ENCODE results near the gene CDH4. TPM values are rescaled to one million over a fixed set of nuclear protein-coding genes. Genes with fewer than 3 reads are reported as not detected.

CDH4 gene
- total and polyA plus RNA-seq, 2 of the 8 experiments (the other 6 are each of a cell fraction or from before 2014, with no cell fraction given), result 4.3 to 7.9 TPM

GRCh38 chr20:61885759-61886715 is 634.0 kb downstream of the CDH4 start (continued):
- TF ChIP-seq SRF (IDR thresholded peaks at IDR 0.05; ENCODE audit: low read depth, low read length) (no peak), NANOG (IDR thresholded peaks at IDR 0.05; ENCODE audit: insufficient read depth, low read depth, low read length, poor library complexity, severe bottlenecking) (no peak), JUN (IDR thresholded peaks at IDR 0.05; ENCODE audit: low read depth, low read length) (no peak), NRF1 (IDR thresholded peaks at IDR 0.05; ENCODE audit: low read depth, low read length) (no peak)

All from H1 (cell line).